GM21619 (cell line): ENCODE measurements around the gene CRLF3.
A peak's percentile ranks its signal among the peaks of the same experiment; 100 is the strongest.
"Not testable (repeated sequence)": the region's sequence is repeated elsewhere in the genome, so short reads cannot be mapped to it uniquely, and the experiment has no call there.

Experiments
- ATAC-seq: cut with Tn5 transposase; IDR thresholded peaks from one replicate; pipeline ENCODE4 v1.9.1; 2021; ENCODE audit not compliant: unreplicated experiment

CRLF3 gene

DNA sequence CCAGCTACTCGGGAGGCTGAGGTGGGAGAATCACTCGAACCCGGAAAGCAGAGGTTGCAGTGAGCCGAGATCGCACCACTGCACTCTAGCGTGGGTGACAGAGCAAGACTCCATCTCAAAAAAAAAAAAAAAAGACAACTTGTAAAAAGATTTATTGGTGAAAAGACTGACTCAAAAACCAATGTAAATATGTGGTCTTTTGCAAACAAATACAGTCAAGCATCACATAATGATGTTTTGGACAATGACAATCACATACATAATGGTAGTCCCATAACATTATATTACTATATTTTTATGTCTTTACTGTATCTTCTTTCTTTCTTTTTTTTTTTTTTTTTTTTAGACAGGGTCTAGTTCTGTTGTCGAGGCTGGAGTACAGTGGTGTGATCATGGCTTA lies 8.3 kb downstream of the CRLF3 start:
- ATAC-seq, result no peak

DNA sequence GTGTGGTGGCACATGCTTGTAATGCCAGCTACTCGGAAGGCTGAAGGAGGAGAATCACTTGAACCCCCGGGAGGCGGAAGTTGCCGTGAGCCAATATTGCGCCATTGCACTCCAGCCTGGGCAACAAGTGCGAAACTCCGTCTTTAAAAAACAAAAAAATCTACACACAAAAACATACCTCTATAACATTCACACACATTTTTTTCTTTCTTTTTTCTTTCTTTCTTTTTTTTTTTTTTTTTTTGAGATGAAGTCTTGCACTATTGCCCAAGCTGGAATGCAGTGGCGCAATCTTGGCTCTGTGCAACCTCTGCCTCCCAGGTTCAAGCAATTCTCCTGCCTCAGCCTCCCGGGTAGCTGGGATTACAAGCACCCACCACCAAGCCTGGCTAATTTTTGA lies 9.6 kb downstream of the CRLF3 start:
- not testable (repeated sequence) for ATAC-seq

DNA sequence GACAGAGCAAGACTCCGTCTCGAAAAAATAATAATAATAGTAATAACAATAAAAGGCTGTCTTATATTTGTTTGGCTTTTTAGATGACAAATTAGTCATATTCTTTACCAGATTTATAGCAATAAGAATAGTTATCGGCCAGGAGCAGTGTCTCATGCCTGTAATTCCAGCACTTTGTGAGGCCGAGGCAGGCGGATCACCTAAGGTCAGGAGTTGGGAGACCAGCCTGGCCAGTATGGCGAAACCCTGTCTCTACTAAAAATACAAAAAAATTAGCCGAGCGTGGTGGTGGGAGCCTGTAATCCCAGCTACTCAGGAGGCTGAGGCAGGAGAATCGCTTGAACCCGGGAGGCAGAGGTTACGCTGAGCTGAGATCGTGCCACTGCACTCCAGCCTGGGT lies 10.3 kb downstream of the CRLF3 start:
- ATAC-seq, result not testable (repeated sequence)

DNA sequence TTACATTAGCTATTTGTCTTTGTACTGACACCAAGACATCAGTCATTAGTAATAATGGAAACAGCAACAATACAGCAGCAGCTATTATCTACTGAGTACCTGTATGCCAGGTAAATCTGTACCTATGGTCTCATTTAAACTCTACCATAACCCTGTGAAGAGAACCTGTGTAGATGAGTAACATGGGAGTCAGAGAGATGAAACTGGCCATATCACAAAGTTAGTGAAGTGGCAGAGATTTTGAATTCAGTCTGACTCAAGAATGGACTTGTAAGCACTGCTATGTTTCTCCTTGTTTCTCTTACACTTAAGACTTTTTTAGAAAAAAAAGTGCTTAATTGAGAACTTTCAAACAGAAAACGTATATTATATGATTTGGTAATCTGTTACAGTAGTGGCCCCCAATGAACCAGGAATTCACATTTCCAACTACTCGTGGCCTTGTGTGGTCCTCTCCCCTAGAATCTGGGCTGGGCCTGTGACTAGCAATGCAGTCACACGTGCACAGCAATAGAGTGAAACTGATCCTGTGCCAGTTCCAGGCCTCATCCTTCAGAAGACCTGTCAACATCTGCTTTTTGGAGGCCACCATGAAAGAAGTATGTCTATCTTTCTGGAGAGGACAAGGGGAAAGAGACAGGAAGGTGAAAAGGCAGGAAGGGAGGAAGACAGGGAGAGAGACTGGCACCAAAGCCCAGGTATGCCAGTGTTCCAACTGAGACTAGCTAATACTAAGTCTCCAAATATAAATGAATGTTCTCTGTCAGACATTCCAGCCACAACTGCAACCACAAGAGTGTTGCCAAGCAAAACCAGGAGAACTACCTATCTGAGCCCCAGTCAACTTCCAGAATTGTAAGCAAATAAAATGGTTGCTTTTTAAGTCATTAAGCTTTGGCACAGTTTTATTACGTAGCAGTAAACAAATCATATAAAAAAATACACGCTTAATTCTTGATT lies 12.0 kb downstream of the CRLF3 start:
- ATAC-seq, result no peak

DNA sequence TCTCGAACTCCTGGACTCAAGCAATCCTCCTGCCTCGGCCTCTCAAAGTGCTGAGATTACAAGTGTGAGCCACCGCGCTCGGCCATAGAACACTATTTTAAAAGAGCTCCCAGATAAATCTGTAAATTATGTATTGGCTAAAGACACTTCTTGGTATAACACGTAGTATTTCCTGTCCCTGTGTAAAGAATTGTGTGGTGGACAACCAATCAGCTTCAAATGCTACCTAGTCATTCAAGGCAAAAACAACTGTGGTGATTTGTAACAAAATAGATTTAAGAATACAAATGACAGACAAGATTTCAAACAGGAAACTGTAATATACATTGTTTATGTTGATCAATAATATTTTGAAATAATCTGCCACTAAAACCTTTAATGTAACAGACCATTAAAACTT lies 14.6 kb downstream of the CRLF3 start:
- no peak for ATAC-seq

DNA sequence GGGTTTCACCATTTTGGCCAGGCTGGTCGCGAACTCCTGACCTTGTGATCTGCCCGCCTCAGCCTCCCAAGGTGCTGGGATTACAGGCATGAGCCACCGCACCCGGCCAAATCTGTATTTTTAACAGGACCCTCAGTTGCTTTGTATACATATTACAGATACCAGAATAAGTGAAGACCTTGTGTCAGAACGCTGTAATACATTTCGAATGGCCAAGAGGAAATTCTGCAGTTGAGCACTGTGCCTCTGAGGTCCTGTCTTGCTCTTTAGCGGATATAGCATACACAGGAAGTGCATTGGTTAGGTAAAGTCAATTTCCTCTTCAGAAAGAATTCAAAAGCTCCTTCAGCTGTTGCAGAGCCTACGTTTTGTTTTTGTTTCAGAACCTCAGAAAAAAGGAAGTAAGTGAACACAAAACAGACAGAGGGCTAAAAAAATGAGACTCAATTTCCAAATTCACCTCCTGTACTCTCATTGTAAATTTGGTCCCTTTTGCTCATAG lies 15.7 kb downstream of the CRLF3 start:
- peak; percentile 81 for ATAC-seq

DNA sequence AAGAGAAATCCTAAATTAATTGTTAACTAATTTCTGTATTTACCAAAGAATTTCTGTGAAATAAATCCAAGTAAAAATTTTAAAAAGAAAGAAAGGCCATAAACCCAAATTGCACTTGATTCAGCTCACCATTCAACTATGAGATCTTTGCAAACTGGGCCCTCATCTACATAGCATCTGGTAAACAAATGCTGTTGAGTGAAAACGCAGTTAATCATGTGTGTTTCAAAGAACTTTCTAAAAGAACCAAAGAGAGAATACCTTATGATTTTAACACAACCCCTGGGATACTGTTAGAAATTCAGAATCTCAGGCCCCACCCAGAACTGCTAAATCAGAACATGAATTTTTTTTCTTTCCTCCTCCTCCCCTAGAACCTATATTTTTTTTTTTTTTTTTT lies 16.6 kb downstream of the CRLF3 start:
- no peak for ATAC-seq

DNA sequence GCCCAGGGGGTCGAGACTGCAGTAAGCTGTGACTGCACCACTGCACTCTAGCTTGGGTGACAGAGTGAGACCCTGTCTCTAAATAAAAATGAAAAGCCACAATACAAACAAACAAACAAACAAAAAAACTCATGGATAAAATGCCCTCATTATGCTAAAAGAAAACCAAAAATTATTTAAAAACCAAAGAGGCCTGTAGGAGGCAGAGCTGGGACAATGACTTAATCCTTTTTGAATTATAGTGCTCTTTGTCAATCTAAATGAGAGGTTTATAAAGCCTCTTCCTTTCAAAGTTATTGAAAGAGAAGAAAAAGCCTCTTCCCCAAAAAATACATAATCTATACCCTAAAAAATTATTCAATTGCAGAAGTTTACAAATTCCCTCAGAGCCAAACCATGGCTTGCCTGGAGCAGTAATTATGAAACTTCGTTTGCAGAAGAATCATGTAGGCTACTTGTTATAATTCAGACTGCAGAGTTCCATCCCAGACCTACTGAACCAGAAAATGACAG lies 18.5 kb downstream of the CRLF3 start:
- no peak for ATAC-seq

DNA sequence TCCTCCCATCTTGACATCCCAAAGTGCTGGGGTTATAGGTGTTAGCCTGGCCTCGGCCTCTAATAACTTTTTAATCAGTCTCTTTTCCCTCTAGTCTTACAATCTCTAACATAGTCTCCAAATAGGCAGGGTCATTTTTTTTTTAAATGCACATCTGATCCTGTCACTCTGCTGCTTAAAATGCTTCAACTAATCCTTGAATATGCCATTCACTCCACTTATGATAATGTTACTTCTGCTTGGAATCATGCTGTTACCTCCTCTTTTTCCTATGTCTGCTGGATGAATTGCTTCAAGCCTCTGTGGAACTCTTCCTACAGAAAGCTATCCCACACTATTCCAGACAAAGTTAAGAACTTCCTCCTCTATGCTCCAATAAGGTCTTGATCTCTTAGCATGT lies 22.8 kb downstream of the CRLF3 start:
- ATAC-seq, result no peak

DNA sequence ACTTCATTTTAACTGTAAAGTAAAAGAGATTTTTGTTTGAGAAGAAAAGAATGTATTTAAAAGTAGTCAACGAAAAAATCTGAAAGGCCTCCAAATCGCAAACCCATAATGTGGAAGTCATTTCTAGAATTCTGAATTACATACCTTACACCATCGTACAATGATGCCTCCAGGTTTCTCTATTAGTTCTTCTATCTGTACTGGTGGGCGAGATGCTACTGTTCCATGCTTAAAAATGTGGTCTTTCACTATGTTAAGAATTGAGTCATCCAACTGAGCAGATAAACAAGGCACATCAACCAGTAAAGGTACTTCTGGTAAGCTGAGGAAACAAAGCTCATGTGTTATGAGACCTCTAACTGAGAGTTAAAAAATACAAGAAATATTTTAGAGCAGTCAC lies 28.5 kb downstream of the CRLF3 start:
- ATAC-seq, result no peak

DNA sequence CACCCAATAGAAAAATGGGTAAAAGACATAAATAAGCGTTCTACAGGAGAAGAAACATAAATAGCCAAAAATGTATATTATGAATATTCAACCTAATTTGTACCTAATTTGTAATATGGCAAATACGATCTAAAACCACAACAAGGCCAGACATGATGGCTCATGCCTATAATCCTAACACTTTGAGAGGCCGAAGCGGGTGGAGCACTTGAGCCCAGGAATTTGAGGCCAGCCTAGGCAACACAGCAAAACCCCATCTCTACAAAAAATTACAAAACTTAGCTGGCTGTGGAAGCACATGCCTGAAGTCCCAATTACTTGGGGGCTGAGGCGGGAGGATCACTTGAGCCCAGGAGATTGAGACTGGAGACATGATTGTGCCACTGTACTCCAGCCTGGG lies 30.1 kb downstream of the CRLF3 start:
- no peak for ATAC-seq

DNA sequence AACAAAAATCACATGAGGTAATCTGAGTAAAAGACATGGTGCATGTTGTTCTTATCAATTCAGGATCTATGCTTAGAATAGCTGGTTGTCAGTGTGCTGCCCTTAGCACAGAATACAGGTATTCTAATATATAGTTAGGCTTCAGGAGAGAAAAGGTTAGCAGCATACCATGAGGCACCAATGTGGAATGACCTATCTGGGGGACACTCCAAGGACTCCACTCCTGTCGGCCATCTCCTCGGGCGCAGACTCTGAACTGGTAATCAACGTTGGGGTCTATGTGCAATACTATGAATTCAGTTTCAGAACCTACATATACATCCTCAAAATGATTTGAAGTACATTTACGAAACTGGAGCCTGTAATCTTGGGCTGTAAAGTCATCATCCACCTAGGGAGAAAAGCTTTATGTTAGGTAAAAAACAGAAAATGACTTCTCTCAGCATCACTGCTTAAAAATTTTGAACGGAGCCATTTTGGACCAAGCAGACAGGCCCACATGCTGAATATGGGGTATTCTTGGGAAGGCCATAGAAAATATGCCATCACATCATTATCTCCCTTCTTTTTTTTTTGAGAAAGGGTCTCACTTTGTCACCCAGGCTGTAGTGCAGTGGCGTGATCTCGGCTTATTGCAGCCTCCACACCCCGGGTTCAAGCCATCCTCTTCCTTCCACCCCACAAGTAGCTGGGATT lies 31.1 kb downstream of the CRLF3 start:
- no peak for ATAC-seq

DNA sequence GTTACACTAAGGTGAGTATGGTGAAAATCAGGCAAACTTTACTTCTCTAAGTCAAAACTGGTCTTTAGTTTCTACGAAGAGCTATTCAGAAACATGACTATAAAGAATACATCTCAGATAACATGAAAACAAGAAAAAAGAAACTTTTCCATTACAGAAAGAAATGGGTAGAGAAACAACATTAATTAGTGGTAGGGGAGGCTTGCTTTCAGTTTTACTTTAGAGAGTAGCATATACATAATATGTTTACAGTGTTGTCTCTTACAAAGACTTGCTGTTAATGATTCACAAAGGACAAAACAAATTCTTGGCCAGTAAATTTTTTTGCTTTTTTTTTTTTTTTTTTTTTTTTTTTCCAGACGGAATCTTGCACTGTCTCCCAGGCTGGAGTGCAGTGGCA lies 34.2 kb downstream of the CRLF3 start:
- no peak for ATAC-seq

DNA sequence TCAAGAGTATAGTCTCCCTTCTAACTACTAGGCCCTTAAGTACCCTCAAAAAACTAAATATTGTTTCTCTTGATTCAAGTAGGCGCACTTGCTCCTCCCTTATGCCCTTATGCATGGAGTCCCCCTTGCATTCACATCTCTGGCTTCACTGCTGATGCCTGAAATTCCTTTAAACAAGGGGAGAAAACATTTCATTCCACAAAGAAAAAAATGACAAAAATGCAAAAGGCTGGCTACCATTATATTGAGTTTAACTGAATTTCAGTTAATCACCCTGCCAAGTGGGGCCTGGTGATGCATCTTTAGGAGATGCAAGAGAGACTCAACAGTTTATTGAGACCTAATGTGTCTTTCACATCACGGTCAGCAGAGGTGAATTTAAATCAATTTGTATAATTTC lies 35.6 kb downstream of the CRLF3 start:
- ATAC-seq, result no peak

DNA sequence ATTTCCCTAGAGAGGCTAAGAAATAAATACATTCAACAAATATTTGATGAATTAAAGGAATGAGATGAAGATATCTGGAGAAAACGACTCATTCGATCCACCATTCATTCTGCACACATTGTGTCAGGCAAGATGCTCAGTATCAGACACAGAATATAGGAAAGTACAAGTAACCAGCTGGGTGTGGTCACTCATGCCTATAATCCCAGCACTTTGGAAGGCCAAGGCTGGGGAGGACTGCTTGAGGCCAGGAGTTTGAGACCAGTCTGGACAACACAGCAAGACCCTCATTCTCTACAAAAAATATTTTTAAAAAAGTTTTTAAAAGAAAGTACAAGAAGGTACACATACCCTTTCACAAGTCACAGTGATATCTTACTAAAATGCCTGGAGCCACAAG lies 42.3 kb downstream of the CRLF3 start:
- ATAC-seq, result no peak

DNA sequence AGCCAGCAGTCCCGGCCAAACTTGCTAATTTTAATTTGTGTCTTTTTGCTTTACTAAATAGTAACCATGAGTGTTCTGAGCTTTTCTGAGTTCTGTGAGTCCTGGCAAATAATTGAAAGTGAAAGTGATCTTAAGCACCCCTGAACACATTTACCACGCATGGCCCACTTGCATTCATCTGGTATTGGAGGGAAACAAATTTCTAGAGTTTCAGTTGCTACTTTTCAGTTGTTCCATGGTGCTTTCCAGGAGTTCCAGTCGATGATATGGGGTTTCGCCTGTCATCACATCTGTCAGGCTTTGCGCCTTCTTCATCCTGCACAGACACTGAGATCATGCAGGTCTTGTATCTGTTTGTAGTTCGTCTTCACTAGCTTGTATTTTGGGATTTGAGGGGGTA lies 44.1 kb downstream of the CRLF3 start:
- no peak for ATAC-seq

DNA sequence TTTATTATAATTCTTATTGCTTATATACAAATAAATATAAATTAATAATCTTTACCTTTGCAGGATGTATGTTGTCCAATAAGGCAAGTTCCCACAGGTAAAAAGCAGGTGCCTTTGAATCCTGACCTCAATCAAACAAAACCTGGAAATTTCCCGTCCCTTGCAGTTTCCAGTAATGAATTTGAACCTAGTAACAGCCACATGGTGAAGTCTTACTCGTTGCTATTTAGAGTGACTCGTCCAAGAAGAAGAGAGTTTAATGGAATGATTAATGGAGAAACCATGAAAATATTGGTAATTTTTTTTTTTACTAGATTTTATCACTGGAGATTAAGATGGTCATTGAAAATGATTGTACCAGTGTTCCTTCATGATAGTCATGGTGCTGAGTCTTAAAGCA lies 55.7 kb downstream of the CRLF3 start:
- ATAC-seq, result not testable (repeated sequence)

DNA sequence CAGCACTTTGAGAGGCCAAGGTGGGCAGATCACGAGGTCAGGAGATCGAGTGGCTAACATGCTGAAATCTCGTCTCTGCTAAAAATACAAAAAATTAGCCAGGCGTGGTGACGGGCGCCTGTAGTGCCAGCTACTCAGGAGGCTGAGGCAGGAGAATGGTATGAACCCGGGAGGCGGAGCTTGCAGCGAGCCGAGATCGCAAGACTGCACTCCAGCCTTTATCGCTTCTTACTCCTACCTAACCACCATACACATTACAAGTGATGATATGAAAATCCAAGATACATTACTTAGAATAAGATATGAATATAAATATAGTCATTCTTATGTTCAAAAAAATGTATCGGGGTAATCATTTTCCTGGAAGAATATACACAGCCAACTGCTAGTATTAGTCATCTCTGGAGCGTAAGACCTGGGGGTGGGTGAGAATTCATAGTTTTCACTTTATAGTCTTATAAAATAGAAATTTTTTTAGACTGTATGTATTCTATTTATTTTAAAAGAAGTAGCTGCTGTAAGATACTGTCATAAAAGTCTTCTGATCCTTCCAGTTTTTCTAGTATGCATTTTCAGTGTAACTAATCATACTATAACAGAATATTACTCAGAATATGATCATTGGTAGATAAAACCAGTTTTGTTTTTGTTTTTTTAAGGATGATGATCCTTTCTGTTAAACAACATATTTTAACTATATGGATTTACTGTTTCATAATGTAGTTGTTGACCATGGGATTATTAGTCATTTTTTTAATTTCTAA lies 56.7 kb downstream of the CRLF3 start:
- not testable (repeated sequence) for ATAC-seq

DNA sequence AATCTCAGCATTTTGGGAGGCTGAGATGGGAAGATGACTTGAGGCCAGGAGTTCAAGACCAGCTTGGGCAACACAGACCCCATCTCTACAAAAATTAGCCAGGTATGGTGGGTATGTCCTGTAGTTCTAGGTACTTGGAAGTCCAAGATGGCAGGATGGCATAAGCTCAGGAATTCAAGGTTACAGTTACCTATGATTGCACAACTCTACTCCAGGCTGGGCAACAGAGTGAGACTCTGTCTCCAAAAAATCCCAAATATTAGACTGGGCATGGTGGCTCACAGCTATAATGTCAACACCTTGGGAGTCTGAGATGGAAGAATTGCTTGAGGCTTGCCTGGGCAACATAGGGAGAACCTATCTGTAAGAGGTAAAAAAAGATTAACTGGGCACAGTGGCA lies 63.4 kb downstream of the CRLF3 start:
- ATAC-seq, result no peak

DNA sequence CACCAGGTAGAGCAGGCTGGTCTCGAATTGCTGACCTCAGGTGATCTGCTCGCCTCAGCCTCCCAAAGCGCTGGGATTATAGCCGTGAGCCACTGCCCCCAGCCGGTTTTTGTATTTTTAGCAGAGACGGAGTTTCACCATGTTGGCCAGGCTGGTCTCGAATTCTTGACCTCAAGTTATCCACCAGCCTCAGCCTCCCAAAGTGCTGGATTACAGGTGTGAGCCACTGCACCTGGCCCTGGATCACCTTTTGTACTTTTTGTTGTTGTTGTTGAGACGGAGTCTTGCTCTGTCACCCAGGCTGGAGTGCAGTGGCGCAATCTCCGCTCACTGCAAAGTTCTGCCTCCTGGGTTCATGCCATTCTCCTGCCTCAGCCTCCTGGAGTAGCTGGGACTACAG lies 71.2 kb downstream of the CRLF3 start:
- not testable (repeated sequence) for ATAC-seq

DNA sequence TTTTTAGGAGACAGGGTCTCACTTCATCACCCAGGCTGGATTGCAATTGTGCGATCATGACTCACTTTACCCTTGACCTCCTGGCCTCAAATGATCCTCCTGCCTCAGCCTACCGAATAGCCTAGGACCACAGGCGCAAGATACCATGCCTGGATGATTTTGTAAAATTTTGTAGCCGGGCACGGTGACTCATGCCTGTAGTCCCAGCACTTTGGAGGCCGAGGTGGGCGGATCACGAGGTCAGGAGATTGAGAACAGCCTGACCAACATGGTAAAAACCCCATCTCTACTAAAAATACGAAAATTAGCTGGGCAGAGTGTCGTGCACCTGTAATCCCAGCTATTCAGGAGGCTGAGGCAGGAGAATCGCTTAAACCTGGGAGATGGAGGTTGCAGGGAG lies 73.5 kb downstream of the CRLF3 start:
- not testable (repeated sequence) for ATAC-seq
